VCaP (cell line): ENCODE data around the gene SEC14L1.
A peak's percentile ranks its signal among the peaks of the same experiment; 100 is the strongest.

Experiments
- H3K27ac ChIP-seq: fragments of 450-650 bp; 2 replicates; pipeline ENCODE4 v1.5.1; 2017
- CTCF ChIP-seq: fragments of 450-650 bp; conservative IDR thresholded peaks from 2 replicates; pipeline ENCODE4 v1.5.1; 2017; ENCODE audit warnings: mild to moderate bottlenecking, moderate library complexity

The SEC14L1 gene

GRCh38 chr17:77174928-77175661 is 34.3 kb downstream of the SEC14L1 start:
- no peak for TF ChIP-seq CTCF
- H3K27ac ChIP-seq = peak overlapping the region; percentile 92

GRCh38 chr17:77177002-77177741 is 36.4 kb downstream of the SEC14L1 start:
- TF ChIP-seq CTCF = no peak

GRCh38 chr17:77178050-77178449 is 37.3 kb downstream of the SEC14L1 start:
- peak overlapping the region; percentile 92 for H3K27ac ChIP-seq
- no peak for TF ChIP-seq CTCF

More at GRCh38 chr17:77177002-77177741, 36.4 kb downstream of the SEC14L1 start:
- peak overlapping the region; percentile 92 for H3K27ac ChIP-seq

- no peak for TF ChIP-seq CTCF
- H3K27ac ChIP-seq = peak overlapping the region; percentile 92
These were observed 37.8 kb downstream of the SEC14L1 start for GRCh38 chr17:77178563-77178962.

- TF ChIP-seq CTCF = no peak
- peak overlapping the region; percentile 92 for H3K27ac ChIP-seq
These were observed 40.0 kb downstream of the SEC14L1 start for GRCh38 chr17:77180503-77181357.

GRCh38 chr17:77182205-77183172 is 41.7 kb downstream of the SEC14L1 start:
- TF ChIP-seq CTCF = no peak
- peak overlapping the region; percentile 64 for H3K27ac ChIP-seq
